ENCODE data around the gene FAM24B.
"Not testable (repeated sequence)": the region's sequence is repeated elsewhere in the genome, so short reads cannot be mapped to it uniquely, and the experiment has no call there.

Gene FAM24B

GRCh38 chr10:122859527-122859926, 19.9 kb downstream of the FAM24B start:
- no peak for DNase-seq (ENCODE audit: low read depth in 2 of 2)

- not testable (repeated sequence) for DNase-seq (ENCODE audit: low read depth in 2 of 2)
These were observed 21.3 kb downstream of the FAM24B start for GRCh38 chr10:122858042-122858441.

GRCh38 chr10:122856902-122857301, 22.5 kb downstream of the FAM24B start:
- DNase-seq (ENCODE audit: low read depth in 2 of 2): no peak

GRCh38 chr10:122855745-122856144, 23.6 kb downstream of the FAM24B start:
- no peak for DNase-seq (ENCODE audit: low read depth in 2 of 2)

GRCh38 chr10:122854648-122855047, 24.7 kb downstream of the FAM24B start:
- DNase-seq (ENCODE audit: low read depth in 2 of 2): no peak

GRCh38 chr10:122853665-122854313, 25.6 kb downstream of the FAM24B start:
- DNase-seq (ENCODE audit: low read depth in 2 of 2): no peak

GRCh38 chr10:122852261-122852660, 27.1 kb downstream of the FAM24B start:
- no peak for DNase-seq (ENCODE audit: low read depth in 2 of 2)

- no peak for DNase-seq (ENCODE audit: low read depth in 2 of 2)
These were observed 28.4 kb downstream of the FAM24B start for GRCh38 chr10:122850705-122851640.

GRCh38 chr10:122849900-122850605, 29.3 kb downstream of the FAM24B start:
- no peak for DNase-seq (ENCODE audit: low read depth in 2 of 2)

- DNase-seq (ENCODE audit: low read depth in 2 of 2): no peak
These were observed 30.3 kb downstream of the FAM24B start for GRCh38 chr10:122849090-122849489.

GRCh38 chr10:122847782-122848604, 31.4 kb downstream of the FAM24B start:
- no peak for DNase-seq (ENCODE audit: low read depth in 2 of 2)

- no peak for DNase-seq (ENCODE audit: low read depth in 2 of 2)
These were observed 33.5 kb downstream of the FAM24B start, which contains the start of gene CUZD1 for GRCh38 chr10:122845783-122846332. CUZD1 (minus strand) TSS chr10:122845857; CDS start chr10:122845843, 14 bp downstream.

- no peak for DNase-seq (ENCODE audit: low read depth in 2 of 2)
These were observed 35.2 kb downstream of the FAM24B start for GRCh38 chr10:122844146-122844545.

GRCh38 chr10:122841569-122841968, 37.8 kb downstream of the FAM24B start:
- no peak for DNase-seq (ENCODE audit: low read depth in 2 of 2)

- DNase-seq (ENCODE audit: low read depth in 2 of 2): no peak
These were observed 39.9 kb downstream of the FAM24B start for GRCh38 chr10:122839505-122839904.

GRCh38 chr10:122838880-122839279, 40.5 kb downstream of the FAM24B start:
- no peak for DNase-seq (ENCODE audit: low read depth in 2 of 2)

- no peak for DNase-seq (ENCODE audit: low read depth in 2 of 2)
These were observed 43.5 kb downstream of the FAM24B start for GRCh38 chr10:122835908-122836307.

- DNase-seq (ENCODE audit: low read depth in 2 of 2): no peak
These were observed 48.4 kb downstream of the FAM24B start for GRCh38 chr10:122830965-122831353.

GRCh38 chr10:122830273-122830964, 49.0 kb downstream of the FAM24B start:
- no peak for DNase-seq (ENCODE audit: low read depth in 2 of 2)

- DNase-seq (ENCODE audit: low read depth in 2 of 2): no peak
These were observed 49.9 kb downstream of the FAM24B start for GRCh38 chr10:122829454-122829853.

Measured in stimulated activated CD4-positive, alpha-beta T cell treated with anti-CD3 and anti-CD28 coated beads, Interleukin-1b, Interleukin-23, amount 100 ng/mL, for 4 hours (primary cell).